C1 segment of cervical spinal cord (tissue), 14 donors: ENCODE measurements around the gene CNEP1R1.

ENCODE experiments used
- DNase-seq, 14 donors: peaks; one replicate each; lab custom pipeline; 2025; lab: John Stamatoyannopoulos, UW

CNEP1R1 gene

GRCh38 chr16:50017553-50017952 is 7.5 kb upstream of the CNEP1R1 start:
- no peak for DNase-seq

- DNase-seq = no peak
Measured at GRCh38 chr16:50021544-50021943, 3.5 kb upstream of the CNEP1R1 start.

- no peak for DNase-seq
Measured at GRCh38 chr16:50023641-50024040, 1.4 kb upstream of the CNEP1R1 start.

- peak in 1 of 14 donors; percentile 9 for DNase-seq
Measured at GRCh38 chr16:50024207-50024606, 818 bp upstream of the CNEP1R1 start.

GRCh38 chr16:50025537-50025931 is 509 bp downstream of the CNEP1R1 start:
- peak in 1 of 14 donors; percentile 28 for DNase-seq

- DNase-seq = no peak
Measured at GRCh38 chr16:50027829-50028228, 2.8 kb downstream of the CNEP1R1 start.

GRCh38 chr16:50035468-50035992 is 10.5 kb downstream of the CNEP1R1 start:
- no peak for DNase-seq

GRCh38 chr16:50036426-50036825 is 11.4 kb downstream of the CNEP1R1 start:
- no peak for DNase-seq

- no peak for DNase-seq
Measured at GRCh38 chr16:50037662-50038220, 12.7 kb downstream of the CNEP1R1 start.

GRCh38 chr16:50038286-50038685 is 13.3 kb downstream of the CNEP1R1 start:
- DNase-seq = no peak

GRCh38 chr16:50038756-50039529 is 13.9 kb downstream of the CNEP1R1 start:
- DNase-seq = peak in 11 of 14 donors; percentile 4 to 41 (median 14)

- DNase-seq = no peak
Measured at GRCh38 chr16:50040018-50040417, 15.0 kb downstream of the CNEP1R1 start.

- DNase-seq = no peak
Measured at GRCh38 chr16:50040710-50041109, 15.7 kb downstream of the CNEP1R1 start.

- no peak for DNase-seq
Measured at GRCh38 chr16:50043358-50043757, 18.3 kb downstream of the CNEP1R1 start.

- no peak for DNase-seq
Measured at GRCh38 chr16:50045412-50045811, 20.4 kb downstream of the CNEP1R1 start.

GRCh38 chr16:50046853-50047252 is 21.8 kb downstream of the CNEP1R1 start:
- DNase-seq = no peak

GRCh38 chr16:50047864-50048263 is 22.8 kb downstream of the CNEP1R1 start:
- no peak for DNase-seq

GRCh38 chr16:50050802-50051201 is 25.8 kb downstream of the CNEP1R1 start:
- DNase-seq = no peak

GRCh38 chr16:50056226-50056625 is 31.2 kb downstream of the CNEP1R1 start:
- DNase-seq = no peak

- DNase-seq = no peak
Measured at GRCh38 chr16:50058091-50058771, 33.2 kb downstream of the CNEP1R1 start.

GRCh38 chr16:50059111-50059510 is 34.1 kb downstream of the CNEP1R1 start:
- no peak for DNase-seq

- no peak for DNase-seq
Measured at GRCh38 chr16:50059669-50060068, 34.6 kb downstream of the CNEP1R1 start.

- DNase-seq = no peak
Measured at GRCh38 chr16:50061326-50061725, 36.3 kb downstream of the CNEP1R1 start.
